ENCODE measurements around the gene CD68.

DNA sequence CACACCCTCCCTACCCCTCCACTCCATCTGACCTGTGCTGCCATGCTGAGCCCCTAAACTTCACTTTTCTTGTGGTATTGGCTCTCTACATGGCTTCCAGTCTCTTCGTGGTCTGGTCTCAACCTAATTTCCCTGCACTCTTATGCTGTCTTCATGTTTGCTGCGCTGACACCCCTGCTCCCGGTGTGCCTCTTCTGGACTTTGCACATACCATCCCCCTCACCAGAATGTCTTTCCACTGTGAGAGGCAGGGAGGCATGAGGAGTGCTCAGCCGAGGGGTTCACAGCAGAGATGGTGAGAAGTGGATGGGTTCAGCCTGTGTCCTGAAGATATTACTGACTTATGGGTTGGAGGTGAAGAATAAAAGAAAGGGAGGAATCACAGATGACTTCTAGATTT lies 28.0 kb upstream of the CD68 start:
- TF ChIP-seq, protein P1, sequence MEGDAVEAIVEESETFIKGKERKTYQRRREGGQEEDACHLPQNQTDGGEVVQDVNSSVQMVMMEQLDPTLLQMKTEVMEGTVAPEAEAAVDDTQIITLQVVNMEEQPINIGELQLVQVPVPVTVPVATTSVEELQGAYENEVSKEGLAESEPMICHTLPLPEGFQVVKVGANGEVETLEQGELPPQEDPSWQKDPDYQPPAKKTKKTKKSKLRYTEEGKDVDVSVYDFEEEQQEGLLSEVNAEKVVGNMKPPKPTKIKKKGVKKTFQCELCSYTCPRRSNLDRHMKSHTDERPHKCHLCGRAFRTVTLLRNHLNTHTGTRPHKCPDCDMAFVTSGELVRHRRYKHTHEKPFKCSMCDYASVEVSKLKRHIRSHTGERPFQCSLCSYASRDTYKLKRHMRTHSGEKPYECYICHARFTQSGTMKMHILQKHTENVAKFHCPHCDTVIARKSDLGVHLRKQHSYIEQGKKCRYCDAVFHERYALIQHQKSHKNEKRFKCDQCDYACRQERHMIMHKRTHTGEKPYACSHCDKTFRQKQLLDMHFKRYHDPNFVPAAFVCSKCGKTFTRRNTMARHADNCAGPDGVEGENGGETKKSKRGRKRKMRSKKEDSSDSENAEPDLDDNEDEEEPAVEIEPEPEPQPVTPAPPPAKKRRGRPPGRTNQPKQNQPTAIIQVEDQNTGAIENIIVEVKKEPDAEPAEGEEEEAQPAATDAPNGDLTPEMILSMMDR (IDR thresholded peaks at IDR 0.05), result no peak
- no peak for TF ChIP-seq POLR2A (IDR thresholded peaks at IDR 0.05)
